ENCODE measurements around the gene DHFR2.

The DHFR2 gene

GRCh38 chr3:94101860-94102259 lies 39.1 kb upstream of the DHFR2 start:
- no peak overlapping the region for H3K9ac ChIP-seq (ENCODE audit: low read length)
- H3K36me3 ChIP-seq (replicated peaks; ENCODE audit: low read depth, low read length): peaks cover 16% of the 10 kb centered on the region
- no peaks in the 10 kb centered on the region for H3K27me3 ChIP-seq (ENCODE audit: low read depth, low read length)
- no peaks in the 10 kb centered on the region for H3K4me1 ChIP-seq (ENCODE audit: low read length)
- no peaks in the 10 kb centered on the region for H3K79me2 ChIP-seq (ENCODE audit: low read length)
- no peak overlapping the region for H2AFZ ChIP-seq (ENCODE audit: low read depth, low read length)
- no peaks in the 10 kb centered on the region for H3K9me3 ChIP-seq (ENCODE audit: insufficient read depth, low read length)
- no peaks in the 10 kb centered on the region for H4K20me1 ChIP-seq (ENCODE audit: insufficient read depth, low read length)
- TF ChIP-seq EZH2phosphoT487 (IDR thresholded peaks at IDR 0.05; ENCODE audit: low read depth): no peak
- TF ChIP-seq CTCF (IDR thresholded peaks at IDR 0.05; ENCODE audit: low read depth, low read length): peak; percentile 44
- H3K4me3 ChIP-seq (ENCODE audit: low read length): no peak overlapping the region
- no peak overlapping the region for H3K27ac ChIP-seq (ENCODE audit: low read length)
- no peak overlapping the region for H3K4me2 ChIP-seq (ENCODE audit: low read length)

DNA sequence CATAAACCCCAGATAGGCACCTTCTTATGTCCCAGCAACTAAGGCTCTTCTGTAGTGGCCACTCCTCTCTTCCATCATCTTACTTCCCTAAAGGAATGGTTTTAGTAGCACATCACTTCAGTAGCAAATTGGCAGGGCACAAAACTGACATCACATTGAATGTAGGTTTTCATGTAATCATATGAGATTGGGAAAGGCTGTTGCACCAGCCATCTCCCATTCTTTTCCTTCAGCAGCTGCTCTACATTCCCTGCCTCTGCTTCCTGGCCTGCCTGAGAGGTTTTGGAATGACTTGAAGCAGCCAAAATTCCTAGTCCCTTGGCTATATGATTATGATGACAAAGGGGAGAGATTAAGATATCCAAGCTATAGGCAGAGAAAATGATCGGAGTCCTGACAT lies 36.6 kb upstream of the DHFR2 start:
- Histone ChIP-seq H2AFZ (ENCODE audit: low read depth, low read length) (no peak overlapping the region), H3K27me3 (ENCODE audit: low read depth, low read length) (no peaks in the 10 kb centered on the region), H4K20me1 (ENCODE audit: insufficient read depth, low read length) (no peaks in the 10 kb centered on the region), H3K4me3 (ENCODE audit: low read length) (no peak overlapping the region), H3K36me3 (replicated peaks; ENCODE audit: low read depth, low read length) (peaks cover 20% of the 10 kb centered on the region), H3K9ac (ENCODE audit: low read length) (no peak overlapping the region), H3K4me2 (ENCODE audit: low read length) (no peak overlapping the region), H3K27ac (ENCODE audit: low read length) (no peak overlapping the region), H3K9me3 (ENCODE audit: insufficient read depth, low read length) (no peaks in the 10 kb centered on the region), H3K4me1 (ENCODE audit: low read length) (no peaks in the 10 kb centered on the region), H3K79me2 (ENCODE audit: low read length) (no peaks in the 10 kb centered on the region)
- TF ChIP-seq CTCF (IDR thresholded peaks at IDR 0.05; ENCODE audit: low read depth, low read length) (no peak), EZH2phosphoT487 (IDR thresholded peaks at IDR 0.05; ENCODE audit: low read depth) (no peak)

GRCh38 chr3:94098452-94098851 lies 35.7 kb upstream of the DHFR2 start:
- no peak overlapping the region for H3K9ac ChIP-seq (ENCODE audit: low read length)
- TF ChIP-seq EZH2phosphoT487 (IDR thresholded peaks at IDR 0.05; ENCODE audit: low read depth) (no peak), CTCF (IDR thresholded peaks at IDR 0.05; ENCODE audit: low read depth, low read length) (no peak)
- no peaks in the 10 kb centered on the region for H3K9me3 ChIP-seq (ENCODE audit: insufficient read depth, low read length)
- no peaks in the 10 kb centered on the region for H4K20me1 ChIP-seq (ENCODE audit: insufficient read depth, low read length)
- H2AFZ ChIP-seq (ENCODE audit: low read depth, low read length): no peak overlapping the region
- H3K27ac ChIP-seq (ENCODE audit: low read length): no peak overlapping the region
- H3K36me3 ChIP-seq (replicated peaks; ENCODE audit: low read depth, low read length): peaks cover 16% of the 10 kb centered on the region
- H3K4me3 ChIP-seq (ENCODE audit: low read length): no peak overlapping the region
- no peaks in the 10 kb centered on the region for H3K4me1 ChIP-seq (ENCODE audit: low read length)
- no peaks in the 10 kb centered on the region for H3K79me2 ChIP-seq (ENCODE audit: low read length)
- H3K27me3 ChIP-seq (ENCODE audit: low read depth, low read length): no peaks in the 10 kb centered on the region
- H3K4me2 ChIP-seq (ENCODE audit: low read length): no peak overlapping the region

DNA sequence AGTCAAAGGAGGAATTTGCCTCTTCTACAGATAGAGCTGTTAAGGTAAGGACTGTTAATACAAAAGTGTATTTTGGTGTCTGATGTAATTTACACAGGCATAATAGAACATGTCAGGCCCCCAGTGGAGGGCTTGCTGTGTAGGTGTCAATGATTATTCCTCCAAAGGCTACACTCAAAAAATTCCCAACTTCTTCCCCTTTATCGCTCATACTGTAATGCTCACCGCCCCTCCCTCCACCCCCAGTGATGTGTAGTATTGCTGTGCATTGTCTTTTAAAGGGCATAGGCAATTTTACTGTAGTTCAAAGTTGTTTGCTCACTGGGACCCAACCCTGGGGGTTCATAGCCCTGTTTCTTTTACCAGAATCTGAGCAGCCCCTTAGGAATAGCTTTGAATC lies 32.4 kb upstream of the DHFR2 start:
- no peak overlapping the region for H2AFZ ChIP-seq (ENCODE audit: low read depth, low read length)

More for the DNA sequence above, 32.4 kb upstream of the DHFR2 start:
- peaks cover 16% of the 10 kb centered on the region for H3K36me3 ChIP-seq (replicated peaks; ENCODE audit: low read depth, low read length)
- H3K9ac ChIP-seq (ENCODE audit: low read length): no peak overlapping the region
- no peaks in the 10 kb centered on the region for H3K27me3 ChIP-seq (ENCODE audit: low read depth, low read length)
- no peaks in the 10 kb centered on the region for H4K20me1 ChIP-seq (ENCODE audit: insufficient read depth, low read length)
- H3K4me3 ChIP-seq (ENCODE audit: low read length): no peak overlapping the region
- no peaks in the 10 kb centered on the region for H3K4me1 ChIP-seq (ENCODE audit: low read length)
- TF ChIP-seq EZH2phosphoT487 (IDR thresholded peaks at IDR 0.05; ENCODE audit: low read depth) (no peak), CTCF (IDR thresholded peaks at IDR 0.05; ENCODE audit: low read depth, low read length) (no peak)
- no peaks in the 10 kb centered on the region for H3K9me3 ChIP-seq (ENCODE audit: insufficient read depth, low read length)
- H3K27ac ChIP-seq (ENCODE audit: low read length): no peak overlapping the region
- H3K79me2 ChIP-seq (ENCODE audit: low read length): no peaks in the 10 kb centered on the region
- H3K4me2 ChIP-seq (ENCODE audit: low read length): no peak overlapping the region

All from OCI-LY3 (cell line).